HTERT RPE-1 (cell line): Measurements from ENCODE around the gene HHAT.

Experiments
- in situ Hi-C: fragments of 300-500 bp; cut with MboI; formaldehyde crosslinking; loops from 4 replicates; pipeline ENCODE4 v1.14.3; 2020; ENCODE audit warnings: low sequenced_read_pairs

The HHAT gene

DNA sequence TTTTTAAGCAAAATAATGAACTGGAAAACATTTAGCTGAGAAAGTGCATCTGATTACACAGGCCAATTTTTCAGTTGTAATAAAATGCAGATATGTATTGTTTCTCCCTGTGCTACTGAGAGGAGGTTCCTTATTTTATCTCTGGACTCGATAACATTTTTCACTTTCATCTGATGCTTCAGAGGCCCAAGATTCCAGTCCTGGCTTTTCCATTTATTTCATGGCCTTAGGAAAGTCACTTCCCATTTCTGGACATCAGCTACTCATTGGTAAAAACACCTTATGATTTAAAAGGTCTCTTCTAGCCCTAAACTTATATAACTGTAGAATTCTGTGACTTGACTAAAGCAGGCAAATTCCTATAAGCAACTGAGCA, 203.5 kb downstream of the HHAT start:
- in situ Hi-C loops, result no loop called here

DNA sequence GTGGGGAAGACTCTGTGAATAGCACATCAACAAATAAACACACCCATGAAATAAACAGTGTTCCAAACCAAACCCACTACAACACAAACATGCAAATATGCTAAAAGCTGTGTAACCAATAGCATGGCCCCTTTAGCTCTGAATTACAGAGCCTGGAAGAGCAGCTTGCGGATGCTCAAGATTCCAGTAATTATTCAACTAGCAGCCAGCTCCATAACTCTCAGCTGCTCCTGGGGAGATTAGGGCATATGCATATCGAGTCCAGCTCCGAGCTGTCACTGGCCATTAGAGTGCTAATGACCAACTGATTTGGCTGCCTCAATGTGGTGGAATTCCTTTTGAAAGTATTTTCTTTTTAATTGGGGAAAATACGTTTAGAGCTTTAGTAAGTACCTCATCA, 207.1 kb downstream of the HHAT start:
- in situ Hi-C loops, result no loop called here

DNA sequence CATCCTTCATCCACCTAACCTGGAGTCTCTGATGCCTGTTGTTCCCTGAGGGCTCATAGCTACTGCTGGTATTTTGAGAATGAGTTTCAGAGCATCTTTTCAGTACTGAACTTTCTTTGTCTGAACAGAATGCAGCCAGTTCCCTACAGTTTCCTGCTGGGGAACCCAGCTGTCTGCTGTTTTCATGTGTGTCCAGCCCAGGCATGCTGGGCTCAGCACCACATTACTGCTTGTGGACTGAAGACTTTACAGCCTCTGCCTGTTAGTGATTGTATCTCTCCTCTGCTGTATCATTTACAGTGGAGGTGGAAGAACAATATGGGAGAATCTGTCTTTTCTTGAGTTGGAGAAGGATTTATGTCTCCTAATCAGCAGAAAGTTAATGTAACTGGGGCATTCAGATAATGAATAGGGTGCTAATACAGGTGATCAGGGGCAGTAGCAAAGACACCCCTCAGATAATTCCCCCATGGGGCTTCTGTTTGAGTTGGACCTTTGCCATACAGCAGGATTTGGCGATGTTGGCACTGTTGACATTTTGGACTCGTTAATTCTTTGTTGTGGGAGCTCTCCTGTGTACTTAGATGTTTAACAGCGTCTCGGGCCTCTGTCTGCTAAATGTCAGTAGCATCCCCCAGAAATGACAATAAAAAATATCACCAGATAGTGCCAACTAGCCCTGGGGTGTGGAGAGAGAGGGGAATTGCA, 207.7 kb downstream of the HHAT start:
- in situ Hi-C loops, result no loop called here

DNA sequence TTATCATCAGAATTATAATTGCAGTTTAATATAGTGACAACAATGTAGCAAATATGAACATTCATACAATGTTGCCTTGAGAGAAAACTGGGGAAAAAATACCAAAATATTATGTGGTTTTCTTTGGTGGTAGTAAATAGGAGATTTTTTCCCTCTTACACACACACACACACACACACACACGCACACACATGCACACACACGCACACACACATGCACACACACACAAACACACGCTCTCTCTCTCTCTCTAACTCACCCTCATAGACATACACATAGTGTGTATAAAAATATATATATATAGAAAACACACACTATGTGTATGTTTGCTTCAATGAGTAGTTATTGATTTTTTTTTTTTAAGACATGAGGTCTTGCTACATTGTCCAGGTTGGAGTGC, 211.6 kb downstream of the HHAT start:
- in situ Hi-C loops, result no loop called here

DNA sequence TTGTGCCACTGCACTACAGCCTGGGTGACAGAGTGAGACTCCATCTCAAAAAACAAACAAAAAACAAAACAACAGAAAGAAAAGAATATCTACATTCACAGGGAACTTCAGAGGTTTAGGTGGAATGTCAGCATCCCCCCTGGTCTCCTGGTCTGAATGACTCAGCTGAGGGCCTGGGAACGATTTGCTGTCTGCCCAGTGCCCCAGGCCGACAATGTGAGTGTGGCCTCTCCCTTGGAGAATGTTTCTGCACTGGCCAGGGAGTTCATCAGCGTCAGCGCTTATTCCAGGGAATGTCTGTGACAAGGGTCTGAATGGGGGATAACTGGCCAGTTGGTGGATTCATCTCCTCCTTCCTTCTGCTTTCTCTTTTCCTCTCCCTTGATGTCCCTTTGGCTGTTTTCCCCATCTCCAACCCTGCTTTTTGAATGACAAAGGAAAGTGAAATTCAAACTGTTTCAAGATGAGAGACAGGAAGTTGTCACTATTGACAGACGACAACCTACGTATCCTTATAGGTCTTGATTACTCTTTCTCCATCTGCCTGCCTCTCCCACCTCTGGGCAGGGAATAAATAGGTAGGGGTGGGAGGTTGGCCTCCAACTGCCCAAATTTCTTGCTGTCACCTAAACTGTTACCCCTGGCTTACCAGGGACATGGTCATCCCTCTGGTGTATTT, 213.1 kb downstream of the HHAT start:
- in situ Hi-C loops, result no loop called here

DNA sequence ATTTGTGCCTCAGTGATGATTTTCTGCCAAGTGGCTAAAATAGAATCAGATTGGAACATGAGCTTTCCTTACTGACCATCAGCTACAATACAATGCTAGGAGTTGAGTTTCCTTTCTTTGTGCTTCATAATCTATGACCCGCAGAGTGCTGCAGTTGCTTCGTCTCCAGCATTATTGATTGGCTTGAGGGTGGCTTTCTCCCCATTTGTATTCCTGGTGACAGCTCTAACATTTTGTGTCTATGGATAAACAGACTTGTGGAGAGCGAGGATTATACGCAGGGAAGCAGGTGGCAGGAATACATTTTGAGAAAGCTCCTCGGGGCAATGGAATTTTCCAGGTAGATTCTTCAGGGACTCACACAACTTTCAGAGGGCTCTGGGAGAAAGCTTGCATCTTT, 223.2 kb downstream of the HHAT start:
- in situ Hi-C loops, result no loop called here

DNA sequence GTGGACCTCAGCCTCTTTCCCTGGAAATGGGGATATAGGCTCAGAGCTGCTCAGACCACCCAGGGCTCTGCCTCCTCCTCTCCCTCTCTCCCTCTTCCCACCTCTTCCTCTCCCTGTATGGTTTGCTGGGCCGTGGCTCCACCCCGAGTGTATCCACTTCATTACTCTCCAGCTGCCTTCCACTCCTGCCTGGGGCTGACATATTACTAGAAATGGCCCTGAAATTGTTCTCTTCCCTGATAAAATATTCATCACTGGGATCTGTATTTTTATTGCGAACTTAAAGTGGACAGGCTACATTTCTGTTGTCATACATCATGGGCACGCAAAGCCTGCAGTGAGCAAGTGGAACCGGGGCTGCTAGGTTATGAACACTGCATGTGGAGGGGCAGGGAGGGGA, 225.0 kb downstream of the HHAT start:
- in situ Hi-C loops, result no loop called here

DNA sequence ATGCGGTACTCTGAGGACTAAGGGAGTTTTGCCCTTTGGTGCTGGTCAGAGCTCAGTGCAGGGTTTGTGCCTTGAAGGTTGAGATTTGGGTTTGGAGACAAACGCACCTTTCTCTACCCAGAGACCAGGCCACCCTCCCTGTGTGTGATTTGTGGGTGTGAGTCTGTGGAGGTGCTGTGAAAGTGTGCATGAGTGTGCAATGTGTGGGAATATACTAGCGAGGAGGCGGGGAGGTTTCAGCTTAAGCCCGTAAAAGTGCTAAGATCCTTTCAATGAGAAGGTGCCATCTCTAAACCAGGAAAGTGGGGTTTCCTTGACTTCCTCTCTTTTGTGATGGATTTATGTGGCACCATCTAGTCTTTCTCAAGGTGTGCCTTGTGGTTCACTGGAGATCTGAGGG, 225.7 kb downstream of the HHAT start:
- in situ Hi-C loops, result no loop called here

DNA sequence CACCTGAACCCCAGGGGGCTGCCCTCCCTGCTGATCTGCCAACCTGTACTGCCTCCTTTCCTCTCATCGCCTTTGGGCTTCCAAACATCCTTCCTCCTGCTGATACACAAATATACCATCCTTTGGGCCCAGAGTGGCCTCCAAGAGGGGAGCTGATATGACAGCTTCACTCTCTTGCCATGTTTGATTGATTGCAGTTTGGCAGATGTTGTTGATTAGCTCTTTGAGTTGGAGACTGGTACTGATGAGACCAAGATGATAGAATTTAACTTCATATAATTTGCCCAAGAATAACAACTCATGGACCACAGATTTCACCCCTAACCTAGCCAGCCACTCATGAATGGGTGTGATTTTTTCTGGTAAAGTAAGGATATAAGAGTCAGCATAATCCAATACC, 227.8 kb downstream of the HHAT start:
- in situ Hi-C loops, result no loop called here

DNA sequence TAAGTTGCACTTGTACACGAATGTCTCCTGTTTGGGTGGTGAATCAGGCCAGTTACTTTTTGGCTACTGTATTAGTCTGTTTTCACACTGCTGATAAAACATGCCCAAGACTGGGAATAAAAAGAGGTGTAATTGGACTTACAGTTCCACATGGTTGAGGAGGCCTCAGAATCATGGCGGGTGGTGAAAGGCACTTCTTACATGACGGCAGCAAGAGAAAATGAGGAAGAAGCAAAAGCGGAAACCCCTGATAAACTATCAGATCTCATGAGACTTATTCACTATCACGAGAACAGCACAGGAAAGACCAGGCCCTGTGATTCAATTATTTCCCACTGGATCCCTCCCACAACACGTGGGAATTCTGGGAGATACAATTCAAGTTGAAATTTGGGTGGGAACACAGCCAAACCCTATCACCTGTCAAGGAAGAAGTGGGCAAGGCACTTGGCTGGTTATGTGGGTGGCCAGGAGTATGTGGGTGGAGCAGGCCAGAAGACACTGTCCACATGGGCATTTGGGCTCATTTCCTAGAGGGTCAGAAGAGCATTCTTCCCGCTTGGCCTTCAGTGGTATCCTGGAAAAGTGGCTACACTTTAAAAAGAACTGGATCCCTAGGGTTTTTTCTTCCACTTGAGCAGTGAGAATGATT, 228.8 kb downstream of the HHAT start:
- in situ Hi-C loops, result no loop called here

DNA sequence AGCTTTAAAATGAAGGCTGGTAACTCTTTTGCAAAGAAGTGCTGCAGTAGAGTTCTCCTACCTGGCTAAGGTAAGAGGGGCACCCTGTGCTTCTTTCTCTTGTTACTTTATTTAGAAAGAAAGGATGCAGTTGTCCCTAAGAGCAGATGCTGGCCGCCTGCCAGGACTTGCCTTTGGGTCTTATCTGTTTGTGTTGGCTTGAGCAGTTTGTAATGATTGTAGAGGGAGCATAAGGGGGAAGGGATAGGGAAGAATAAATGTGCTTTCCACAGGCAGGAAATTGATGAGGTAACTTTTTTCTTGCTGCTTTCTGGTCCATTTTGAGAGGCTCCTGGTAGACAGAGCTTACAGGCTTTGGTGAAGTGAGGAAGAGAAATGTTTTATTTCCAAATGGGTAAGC, 229.6 kb downstream of the HHAT start:
- in situ Hi-C loops, result no loop called here

DNA sequence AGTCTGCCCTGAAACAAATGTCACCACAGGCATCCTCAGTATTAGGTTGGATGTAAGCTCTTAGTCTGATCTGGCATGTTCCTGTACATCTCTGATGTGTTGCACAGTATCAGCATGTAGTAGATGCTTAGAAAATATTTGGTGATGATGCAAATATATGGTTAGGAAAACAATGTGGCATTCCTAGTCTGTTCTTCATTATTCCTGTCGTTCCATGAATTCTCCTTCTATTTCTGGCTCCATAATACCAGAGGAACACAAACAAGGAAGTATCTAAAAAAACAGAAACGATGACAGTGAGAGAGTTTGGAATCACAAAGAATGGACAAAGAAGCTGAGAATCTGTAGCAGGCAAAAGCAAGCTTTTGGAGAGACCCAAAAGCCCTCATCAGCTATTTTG, 236.6 kb downstream of the HHAT start:
- in situ Hi-C loops, result no loop called here

DNA sequence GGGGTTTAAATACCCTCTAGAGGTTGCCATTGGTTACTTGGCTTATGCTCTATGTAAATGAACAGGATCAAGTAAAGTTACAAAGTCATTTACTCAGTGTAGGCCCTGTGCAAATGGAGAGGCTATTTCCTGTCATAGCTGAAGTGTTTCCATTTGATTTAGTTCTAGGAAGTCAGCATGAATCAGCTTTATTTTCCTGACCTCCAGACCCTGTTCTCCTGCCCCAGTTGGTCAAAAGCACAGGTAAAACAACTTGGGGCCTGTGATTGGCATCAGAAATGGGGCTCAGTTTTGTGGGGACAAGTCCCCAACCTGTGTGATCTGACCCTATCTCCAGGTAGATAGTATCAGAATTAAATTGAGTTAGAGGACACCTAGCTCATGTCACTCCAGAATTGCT, 239.9 kb downstream of the HHAT start:
- in situ Hi-C loops, result no loop called here

DNA sequence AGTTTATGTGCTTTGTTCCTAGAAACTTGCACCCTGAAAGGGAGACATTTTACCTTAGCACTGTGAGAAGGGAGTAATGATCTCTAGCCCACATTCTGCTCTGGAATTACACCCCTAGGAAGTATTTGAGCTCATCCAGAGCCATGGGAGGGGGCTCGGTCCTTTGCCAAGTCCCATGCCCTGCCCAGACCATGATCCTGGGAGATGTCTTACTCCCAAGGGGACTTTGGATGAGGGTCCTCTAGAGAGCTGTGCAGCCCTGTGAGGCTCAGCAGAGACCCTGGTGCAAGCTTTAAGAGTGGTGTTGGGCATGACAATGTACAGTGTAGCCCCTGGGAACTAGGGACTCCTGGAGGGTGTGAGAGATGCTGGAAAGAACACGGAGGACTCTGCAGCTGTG, 241.4 kb downstream of the HHAT start:
- in situ Hi-C loops, result no loop called here

DNA sequence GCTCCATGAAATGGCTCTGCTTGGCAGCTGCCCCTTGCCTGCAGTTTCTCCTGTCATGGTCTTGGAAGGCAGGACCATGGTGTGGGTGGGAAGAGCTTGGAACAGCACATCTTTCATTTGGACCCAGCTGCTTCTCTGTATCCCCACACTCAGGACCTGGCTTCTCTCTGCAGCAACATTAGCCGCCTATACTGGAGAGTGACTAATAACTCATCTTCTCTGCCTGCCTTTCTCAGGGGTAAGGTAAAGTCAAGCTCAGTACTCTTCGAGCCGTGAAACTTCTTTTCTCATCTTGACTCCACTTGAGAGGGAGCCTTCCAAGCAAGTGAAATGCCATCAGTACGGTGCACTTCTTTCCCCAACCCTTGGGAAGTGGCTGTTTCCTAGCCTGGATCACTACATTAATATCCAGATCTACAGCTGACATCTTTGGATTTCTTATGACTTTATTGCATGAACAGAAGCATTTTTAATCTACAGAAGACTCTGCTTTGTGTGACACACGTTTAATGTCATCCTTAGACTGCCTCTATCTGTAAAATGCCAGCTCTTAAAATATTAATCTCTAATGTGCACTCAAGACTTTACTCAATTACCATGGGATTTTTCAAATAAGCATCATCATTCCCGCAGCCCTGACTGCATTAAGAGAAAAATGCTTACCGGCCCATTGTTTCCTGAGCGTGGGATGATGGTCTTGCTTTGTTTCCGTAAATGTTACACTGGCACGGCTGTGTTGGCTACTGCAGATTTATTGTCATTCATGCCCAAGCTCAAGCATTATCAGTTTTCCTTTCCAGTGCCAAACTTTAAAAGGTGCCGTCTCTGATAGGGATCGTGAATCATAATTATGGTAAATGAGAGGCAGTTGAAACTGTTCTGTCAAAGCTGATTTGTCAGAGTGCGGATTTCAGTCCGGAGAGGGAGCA, 242.9 kb downstream of the HHAT start:
- in situ Hi-C loops, result no loop called here

DNA sequence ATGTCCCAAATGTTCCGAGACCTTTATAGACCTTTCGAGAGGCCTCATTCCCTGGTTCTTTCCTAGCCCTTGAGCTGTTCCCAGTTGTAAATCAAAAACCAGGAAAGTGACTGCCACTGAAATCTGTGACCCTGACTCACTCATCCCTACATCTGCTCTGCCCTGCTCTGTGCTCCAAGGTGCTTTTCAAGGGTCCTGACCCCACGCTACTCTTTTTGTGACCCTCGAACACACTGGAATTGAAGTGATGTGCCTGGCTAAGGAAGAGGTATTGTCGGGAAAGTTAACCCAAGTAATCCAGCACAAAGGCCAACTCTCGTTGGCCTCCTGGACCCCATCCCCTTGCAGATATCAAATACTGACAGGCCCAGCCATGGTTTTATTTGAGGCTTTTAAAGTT, 244.4 kb downstream of the HHAT start:
- in situ Hi-C loops, result no loop called here

DNA sequence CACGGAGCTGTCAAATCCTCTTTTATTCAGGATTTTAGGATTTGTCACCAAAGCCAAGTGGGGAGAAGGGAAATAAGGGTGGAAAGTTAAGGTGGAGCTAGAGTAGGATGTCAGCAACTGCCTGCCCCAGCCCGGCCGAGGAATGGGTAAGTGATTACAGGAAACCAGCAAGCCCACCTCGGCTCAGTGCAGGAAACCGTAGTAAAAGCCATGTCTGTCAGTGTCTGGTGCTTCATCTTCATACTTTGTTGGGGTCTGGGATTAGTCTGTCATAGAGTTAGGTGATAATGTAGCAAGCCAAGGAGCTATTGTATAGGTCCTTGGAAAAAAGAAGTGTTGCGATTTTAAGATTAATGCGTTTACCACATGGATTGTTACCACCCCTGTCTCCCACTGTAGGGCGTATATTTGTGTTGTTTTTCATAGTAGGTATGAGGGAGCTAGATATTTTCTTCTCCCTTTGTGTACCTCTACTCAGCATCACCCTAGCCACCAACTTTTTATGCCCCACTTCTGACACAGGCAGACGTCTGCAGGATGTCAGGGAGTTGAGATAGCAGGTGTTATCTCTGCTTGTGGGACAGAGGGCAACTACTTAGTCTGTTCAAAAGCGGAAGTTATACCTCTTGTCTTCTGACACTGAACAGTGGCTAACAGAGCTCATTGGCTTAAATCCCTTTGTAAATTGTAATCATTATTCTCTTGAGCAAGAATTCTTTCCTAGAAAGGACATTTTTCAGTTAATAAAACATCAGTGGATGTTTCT, 253.7 kb downstream of the HHAT start:
- in situ Hi-C loops, result no loop called here

DNA sequence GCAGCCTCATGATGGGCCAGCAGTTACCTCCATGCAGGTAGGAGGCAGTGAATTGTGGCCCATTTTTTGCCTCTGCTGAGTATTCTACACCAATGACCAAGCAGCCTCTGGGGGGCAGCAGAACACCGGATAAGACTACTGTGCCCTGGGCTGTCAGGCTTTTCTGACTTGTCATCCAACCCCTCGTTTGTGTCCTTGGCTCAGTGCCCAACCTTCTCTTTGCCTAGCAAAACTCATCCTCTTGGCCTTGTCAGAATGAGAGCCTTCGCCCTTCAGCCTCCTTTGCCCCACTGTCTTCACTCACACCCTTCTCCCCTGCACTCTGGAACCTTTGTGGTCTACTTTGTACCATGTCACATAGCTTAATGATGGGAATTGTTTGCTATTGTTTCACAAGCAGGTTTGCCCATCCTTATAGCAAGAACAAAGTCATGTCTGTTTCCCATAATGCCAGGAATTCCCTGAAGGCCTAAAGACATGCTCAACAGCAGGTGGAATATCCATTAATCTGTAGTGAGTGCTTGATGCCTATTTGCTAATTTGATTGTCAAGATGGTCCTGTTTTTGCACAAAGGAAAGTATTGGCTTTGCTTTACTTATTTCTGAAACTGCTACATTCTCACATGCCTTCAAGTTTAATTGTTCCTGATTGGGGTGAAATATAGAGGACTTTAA, 255.9 kb downstream of the HHAT start:
- in situ Hi-C loops, result no loop called here

DNA sequence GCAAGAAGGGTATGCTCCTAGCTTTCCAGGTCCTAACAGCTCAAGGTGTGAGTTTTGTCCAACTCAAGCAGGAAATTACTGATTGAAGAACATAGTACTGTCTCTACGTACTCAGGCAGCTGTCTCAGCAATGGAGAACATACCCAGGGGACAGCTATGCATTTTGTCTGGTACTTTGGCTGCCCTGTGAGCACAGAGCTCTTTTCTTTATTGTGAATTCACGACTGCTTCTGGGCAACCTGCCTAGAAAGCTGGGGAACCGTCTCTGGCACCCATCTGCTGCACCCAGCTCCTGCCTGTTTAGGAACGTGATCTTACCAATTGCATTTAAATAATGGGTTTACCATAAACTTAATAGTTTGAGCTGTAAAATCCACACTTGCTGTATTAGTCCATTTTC, 258.1 kb downstream of the HHAT start:
- in situ Hi-C loops, result no loop called here

DNA sequence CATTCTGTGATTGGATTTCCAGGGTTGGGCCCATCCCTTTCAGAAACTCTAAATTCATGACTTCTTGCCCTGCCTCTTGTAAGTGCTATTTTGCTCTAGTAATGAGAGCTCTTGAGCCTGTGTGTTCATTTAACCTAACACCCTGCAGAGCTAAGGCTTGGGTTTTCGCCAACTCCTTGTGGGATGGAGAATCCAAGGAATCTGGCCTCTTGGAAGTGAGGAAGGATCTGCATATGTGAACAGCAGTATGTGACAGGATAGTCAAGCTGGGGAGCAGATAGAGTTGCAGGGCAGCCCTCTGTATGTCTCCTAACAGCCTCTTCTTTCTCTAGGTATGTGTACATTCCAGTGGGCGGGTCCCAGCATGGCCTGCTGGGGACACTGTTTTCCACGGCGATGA, 258.9 kb downstream of the HHAT start:
- in situ Hi-C loops, result no loop called here
